Measurements from ENCODE around the gene MYMX.
"Not testable (repeated sequence)": the region's sequence is repeated elsewhere in the genome, so short reads cannot be mapped to it uniquely, and the experiment has no call there.

GRCh38 chr6:44181784-44182183, 34.9 kb upstream of the MYMX start:
- not testable (repeated sequence) for TF ChIP-seq CTCF (IDR thresholded peaks at IDR 0.05; ENCODE audit: low read depth, low read length); EZH2phosphoT487 (IDR thresholded peaks at IDR 0.05; ENCODE audit: low read depth)
